IMR-90 (cell line): ENCODE data around the gene KIF25.

Experiments
- BHLHE40 ChIP-seq: fragments of 150-350 bp; IDR thresholded peaks from 2 replicates; pipeline ENCODE4 v1.6.1; 2016; ENCODE audit warnings: mild to moderate bottlenecking, low read depth, low read length
- CEBPB ChIP-seq: IDR thresholded peaks from 2 replicates; pipeline ENCODE4 v1.6.1; 2012; ENCODE audit warnings: low read depth, low read length, improper control_type of control experiment
- FOS ChIP-seq: fragments of 150-350 bp; IDR thresholded peaks from 2 replicates; pipeline ENCODE4 v1.6.1; 2016; ENCODE audit warnings: low read depth, low read length
- MAFK ChIP-seq: IDR thresholded peaks from 2 replicates; pipeline ENCODE4 v1.6.1; 2012; ENCODE audit warnings: low read depth, low read length, improper control_type of control experiment
- MAZ ChIP-seq: IDR thresholded peaks from 2 replicates; pipeline ENCODE4 v1.6.1; 2012; ENCODE audit warnings: low read depth, mild to moderate bottlenecking, low read length, improper control_type of control experiment, moderate library complexity, borderline replicate concordance
- MXI1 ChIP-seq: IDR thresholded peaks from 2 replicates; pipeline ENCODE4 v1.6.1; 2012; ENCODE audit warnings: low read depth, mild to moderate bottlenecking, low read length, moderate library complexity, borderline replicate concordance
- NFE2L2 ChIP-seq: fragments of 150-350 bp; IDR thresholded peaks from 2 replicates; pipeline ENCODE4 v1.6.1; 2016; ENCODE audit warnings: low read depth, mild to moderate bottlenecking, low read length
- POLR2A ChIP-seq: IDR thresholded peaks from 2 replicates; pipeline ENCODE4 v1.6.1; 2012; ENCODE audit warnings: mild to moderate bottlenecking, low read depth, low read length
- RAD21 ChIP-seq: IDR thresholded peaks from 2 replicates; pipeline ENCODE4 v1.6.1; 2012; ENCODE audit warnings: low read length, improper control_type of control experiment
- RFX5 ChIP-seq: IDR thresholded peaks from 2 replicates; pipeline ENCODE4 v1.8.0; 2012; ENCODE audit warnings: low read depth, mild to moderate bottlenecking, low read length, moderate library complexity
- SMC3 ChIP-seq: fragments of 150-350 bp; IDR thresholded peaks from 2 replicates; pipeline ENCODE4 v1.6.1; 2016; ENCODE audit warnings: low read depth, mild to moderate bottlenecking, antibody characterized with exemption, low read length, moderate library complexity
- TF ChIP-seq, protein P1 (sequence below): conservative IDR thresholded peaks from 2 replicates; pipeline ENCODE4 v1.5.1; 2012; ENCODE audit warnings: mild to moderate bottlenecking, low read depth, low read length, improper control_type of control experiment
- TF ChIP-seq, protein P2 (sequence below): fragments of 150-350 bp; IDR thresholded peaks from 2 replicates; pipeline ENCODE4 v1.6.1; 2017; ENCODE audit warnings: mild to moderate bottlenecking, antibody characterized with exemption, low read length, low read depth
- TF ChIP-seq, protein P3 (sequence below): fragments of 150-350 bp; IDR thresholded peaks from 2 replicates; pipeline ENCODE4 v1.6.1; 2016; ENCODE audit warnings: low read depth, mild to moderate bottlenecking, low read length, moderate library complexity, borderline replicate concordance

DNA sequence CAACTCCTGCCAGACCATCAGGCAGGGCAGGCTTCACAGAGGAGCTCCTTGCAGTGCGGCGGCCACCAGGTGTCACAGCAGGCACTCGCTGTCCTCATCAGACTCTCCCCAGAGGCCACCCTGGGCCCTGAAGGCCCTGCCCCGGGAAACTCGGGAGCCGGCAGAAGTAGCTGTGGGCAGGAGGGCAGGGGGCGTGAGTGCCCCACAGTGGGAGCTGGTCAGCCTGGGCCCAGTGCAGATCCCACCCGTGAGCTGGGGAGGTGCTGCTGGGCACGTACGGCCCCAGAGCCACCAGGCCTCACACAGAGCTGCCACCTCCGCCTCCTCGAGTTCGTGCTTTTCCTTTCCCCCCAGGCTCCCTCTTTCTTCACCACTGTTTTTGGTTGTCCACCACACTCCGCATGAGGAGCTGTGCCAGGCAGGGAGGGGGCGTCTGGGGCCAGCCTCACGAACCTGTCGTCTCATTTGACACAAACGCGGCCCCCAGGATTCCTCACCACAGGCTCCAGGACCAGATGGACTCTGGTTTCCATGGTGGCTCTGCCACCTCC lies 47.7 kb downstream of the KIF25 start:
- TF ChIP-seq POLR2A (no peak), NFE2L2 (no peak), RAD21 (no peak), CEBPB (no peak), SMC3 (no peak), MAFK (no peak), MAZ (no peak), RFX5 (no peak), FOS (no peak), BHLHE40 (no peak), MXI1 (no peak)
- TF ChIP-seq, protein P1, sequence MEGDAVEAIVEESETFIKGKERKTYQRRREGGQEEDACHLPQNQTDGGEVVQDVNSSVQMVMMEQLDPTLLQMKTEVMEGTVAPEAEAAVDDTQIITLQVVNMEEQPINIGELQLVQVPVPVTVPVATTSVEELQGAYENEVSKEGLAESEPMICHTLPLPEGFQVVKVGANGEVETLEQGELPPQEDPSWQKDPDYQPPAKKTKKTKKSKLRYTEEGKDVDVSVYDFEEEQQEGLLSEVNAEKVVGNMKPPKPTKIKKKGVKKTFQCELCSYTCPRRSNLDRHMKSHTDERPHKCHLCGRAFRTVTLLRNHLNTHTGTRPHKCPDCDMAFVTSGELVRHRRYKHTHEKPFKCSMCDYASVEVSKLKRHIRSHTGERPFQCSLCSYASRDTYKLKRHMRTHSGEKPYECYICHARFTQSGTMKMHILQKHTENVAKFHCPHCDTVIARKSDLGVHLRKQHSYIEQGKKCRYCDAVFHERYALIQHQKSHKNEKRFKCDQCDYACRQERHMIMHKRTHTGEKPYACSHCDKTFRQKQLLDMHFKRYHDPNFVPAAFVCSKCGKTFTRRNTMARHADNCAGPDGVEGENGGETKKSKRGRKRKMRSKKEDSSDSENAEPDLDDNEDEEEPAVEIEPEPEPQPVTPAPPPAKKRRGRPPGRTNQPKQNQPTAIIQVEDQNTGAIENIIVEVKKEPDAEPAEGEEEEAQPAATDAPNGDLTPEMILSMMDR, result no peak
- TF ChIP-seq, protein P2, sequence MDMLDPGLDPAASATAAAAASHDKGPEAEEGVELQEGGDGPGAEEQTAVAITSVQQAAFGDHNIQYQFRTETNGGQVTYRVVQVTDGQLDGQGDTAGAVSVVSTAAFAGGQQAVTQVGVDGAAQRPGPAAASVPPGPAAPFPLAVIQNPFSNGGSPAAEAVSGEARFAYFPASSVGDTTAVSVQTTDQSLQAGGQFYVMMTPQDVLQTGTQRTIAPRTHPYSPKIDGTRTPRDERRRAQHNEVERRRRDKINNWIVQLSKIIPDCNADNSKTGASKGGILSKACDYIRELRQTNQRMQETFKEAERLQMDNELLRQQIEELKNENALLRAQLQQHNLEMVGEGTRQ, result no peak
- TF ChIP-seq, protein P3, sequence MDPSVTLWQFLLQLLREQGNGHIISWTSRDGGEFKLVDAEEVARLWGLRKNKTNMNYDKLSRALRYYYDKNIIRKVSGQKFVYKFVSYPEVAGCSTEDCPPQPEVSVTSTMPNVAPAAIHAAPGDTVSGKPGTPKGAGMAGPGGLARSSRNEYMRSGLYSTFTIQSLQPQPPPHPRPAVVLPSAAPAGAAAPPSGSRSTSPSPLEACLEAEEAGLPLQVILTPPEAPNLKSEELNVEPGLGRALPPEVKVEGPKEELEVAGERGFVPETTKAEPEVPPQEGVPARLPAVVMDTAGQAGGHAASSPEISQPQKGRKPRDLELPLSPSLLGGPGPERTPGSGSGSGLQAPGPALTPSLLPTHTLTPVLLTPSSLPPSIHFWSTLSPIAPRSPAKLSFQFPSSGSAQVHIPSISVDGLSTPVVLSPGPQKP, result no peak
